Cardiac muscle cell (in vitro differentiated cells and primary cell): ENCODE results near the gene APOBEC3B. TPM values are rescaled to one million over a fixed set of nuclear protein-coding genes. Genes with fewer than 3 reads are reported as not detected.
"Not testable (repeated sequence)": the region's sequence is repeated elsewhere in the genome, so short reads cannot be mapped to it uniquely, and the experiment has no call there.

ENCODE experiments used
- DNase-seq, 2 donors: peaks; one replicate each; pipeline versions ENCODE4 v3.0.0 to v3.0.0-alpha.2; 2010 to 2017; ENCODE audit warnings: low read depth in 1 of 2, low spot score in 1 of 2
- H3K27ac ChIP-seq: fragments of 200-600 bp; sonication (generic); 2 replicates; pipeline ENCODE4 v1.5.1; 2016
- H3K27me3 ChIP-seq: fragments of 200-600 bp; sonication (generic); 2 replicates; pipeline ENCODE4 v1.6.0; 2016; ENCODE audit warnings: control low read depth
- H3K36me3 ChIP-seq: fragments of 200-600 bp; sonication (generic); 2 replicates; pipeline ENCODE4 v1.5.1; 2016; ENCODE audit warnings: control low read depth
- H3K4me1 ChIP-seq: fragments of 200-600 bp; sonication (generic); 2 replicates; pipeline ENCODE4 v1.8.1; 2017; ENCODE audit warnings: low read depth, mild to moderate bottlenecking, mixed run types
- H3K4me3 ChIP-seq: fragments of 200-600 bp; sonication (generic); 2 replicates; pipeline ENCODE4 v1.5.1; 2016; ENCODE audit warnings: mild to moderate bottlenecking
- H3K9me3 ChIP-seq: fragments of 200-600 bp; sonication (generic); 2 replicates; pipeline ENCODE4 v1.5.1; 2017; ENCODE audit warnings: low read depth, mild to moderate bottlenecking, control low read depth
- CTCF ChIP-seq: IDR thresholded peaks from 2 replicates; pipeline ENCODE4 v1.5.1; 2012; ENCODE audit warnings: low read depth, mild to moderate bottlenecking, low read length
- polyA plus RNA-seq: library from polyadenylated mRNA; unstranded; fragments of >200 nt; fragmentation: Nextera tagmentation; extraction: Ambion mirVana; gene quantifications from 2 replicates; pipeline ENCODE4 v1.2.1, GENCODE V29; 2016
- total RNA-seq: library from RNA; depleted of rRNA; stranded (reverse); fragments of >200 nt; gene quantifications from 2 replicates; pipeline ENCODE4 v1.2.3, GENCODE V29; 2016

Gene APOBEC3B
- total and polyA plus RNA-seq, 2 experiments from 2014 or later = 6.5 to 6.8 TPM

GRCh38 chr22:39027717-39028116 lies 45.6 kb downstream of the APOBEC3B start:
- Histone ChIP-seq H3K27ac (no peak overlapping the region), H3K36me3 (no peaks in the 10 kb centered on the region), H3K9me3 (no peaks in the 10 kb centered on the region), H3K4me3 (no peak overlapping the region), H3K4me1 (peaks cover 6% of the 10 kb centered on the region), H3K27me3 (no peaks in the 10 kb centered on the region)
- TF ChIP-seq CTCF = no peak
- no peak for DNase-seq

GRCh38 chr22:39028281-39028680 lies 46.1 kb downstream of the APOBEC3B start:
- Histone ChIP-seq H3K36me3 (no peaks in the 10 kb centered on the region), H3K27ac (peak overlapping the region; percentile 4), H3K27me3 (no peaks in the 10 kb centered on the region), H3K4me3 (no peak overlapping the region), H3K4me1 (peaks cover 6% of the 10 kb centered on the region), H3K9me3 (no peaks in the 10 kb centered on the region)
- no peak for TF ChIP-seq CTCF
- DNase-seq = peak in 1 of 2 donors; percentile 29

GRCh38 chr22:39029227-39029626 lies 47.1 kb downstream of the APOBEC3B start:
- Histone ChIP-seq H3K27ac (no peak overlapping the region), H3K36me3 (no peaks in the 10 kb centered on the region), H3K4me1 (peaks cover 6% of the 10 kb centered on the region), H3K9me3 (no peaks in the 10 kb centered on the region), H3K27me3 (no peaks in the 10 kb centered on the region), H3K4me3 (no peak overlapping the region)
- TF ChIP-seq CTCF = no peak
- no peak for DNase-seq

- Histone ChIP-seq H3K4me1 (peaks cover 6% of the 10 kb centered on the region), H3K4me3 (no peak overlapping the region), H3K27ac (no peak overlapping the region), H3K9me3 (no peaks in the 10 kb centered on the region), H3K27me3 (no peaks in the 10 kb centered on the region), H3K36me3 (no peaks in the 10 kb centered on the region)
- DNase-seq = no peak
- TF ChIP-seq CTCF = no peak
Observed at GRCh38 chr22:39030705-39031104, 48.6 kb downstream of the APOBEC3B start.

- DNase-seq = not testable (repeated sequence)
Observed at GRCh38 chr22:39031434-39032295, 49.5 kb downstream of the APOBEC3B start.

GRCh38 chr22:39037071-39037470 lies 54.9 kb downstream of the APOBEC3B start:
- peaks cover 17% of the 10 kb centered on the region for H3K4me1 ChIP-seq
- not testable (repeated sequence) for H3K4me3 ChIP-seq, DNase-seq, H3K27ac ChIP-seq, H3K36me3 ChIP-seq, H3K27me3 ChIP-seq, H3K9me3 ChIP-seq

More at GRCh38 chr22:39031434-39032295, 49.5 kb downstream of the APOBEC3B start:
- not testable (repeated sequence) for H3K36me3 ChIP-seq, H3K9me3 ChIP-seq, H3K4me1 ChIP-seq, H3K4me3 ChIP-seq, H3K27ac ChIP-seq, H3K27me3 ChIP-seq
